ENCODE data around the gene ZNF488.

ZNF488 gene

DNA sequence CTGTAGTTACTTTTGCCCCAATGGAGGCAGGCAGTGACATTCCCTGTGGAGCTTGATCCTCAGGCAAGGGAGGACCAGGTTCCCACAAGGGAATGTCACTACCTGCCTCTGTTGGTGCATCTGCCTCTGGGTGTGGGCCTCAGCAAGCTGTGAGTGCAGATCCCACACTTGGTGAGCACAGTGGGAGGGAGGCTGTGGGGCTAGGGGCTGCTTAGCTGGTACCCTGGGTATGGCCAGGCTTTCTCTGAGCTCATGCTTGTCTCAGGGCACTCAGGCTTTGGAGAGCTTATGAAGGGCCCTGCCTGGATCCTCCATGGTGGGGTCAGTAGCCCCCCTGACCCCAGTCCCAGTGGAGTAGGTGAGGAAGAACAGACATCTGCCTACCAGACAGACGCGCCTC is 16.2 kb upstream of the ZNF488 start:
- Histone ChIP-seq H3K9ac (ENCODE audit: low read length) (no peak overlapping the region), H3K4me2 (ENCODE audit: low read length) (no peak overlapping the region), H3K9me3 (ENCODE audit: low read length) (no peaks in the 10 kb centered on the region), H3K79me2 (ENCODE audit: insufficient read depth, low read length) (no peaks in the 10 kb centered on the region), H3K27ac (ENCODE audit: low read depth, low read length, poor library complexity, severe bottlenecking) (no peak overlapping the region), H4K20me1 (ENCODE audit: insufficient read depth, low read length) (no peaks in the 10 kb centered on the region), H3K9me2 (ENCODE audit: low read depth, low read length) (no peaks in the 10 kb centered on the region), H3K36me3 (ENCODE audit: insufficient read depth, low read length) (no peaks in the 10 kb centered on the region), H3K4me1 (ENCODE audit: insufficient read depth, low read length, severe bottlenecking) (no peaks in the 10 kb centered on the region), H3K4me3 (ENCODE audit: low read depth, low read length, poor library complexity, severe bottlenecking) (no peak overlapping the region), H3F3A (ENCODE audit: insufficient read depth, low read length) (no peaks in the 10 kb centered on the region), H3K27me3 (ENCODE audit: insufficient read depth, low read length) (no peaks in the 10 kb centered on the region), H2AFZ (ENCODE audit: low read length) (no peak overlapping the region)
- TF ChIP-seq, protein P1, sequence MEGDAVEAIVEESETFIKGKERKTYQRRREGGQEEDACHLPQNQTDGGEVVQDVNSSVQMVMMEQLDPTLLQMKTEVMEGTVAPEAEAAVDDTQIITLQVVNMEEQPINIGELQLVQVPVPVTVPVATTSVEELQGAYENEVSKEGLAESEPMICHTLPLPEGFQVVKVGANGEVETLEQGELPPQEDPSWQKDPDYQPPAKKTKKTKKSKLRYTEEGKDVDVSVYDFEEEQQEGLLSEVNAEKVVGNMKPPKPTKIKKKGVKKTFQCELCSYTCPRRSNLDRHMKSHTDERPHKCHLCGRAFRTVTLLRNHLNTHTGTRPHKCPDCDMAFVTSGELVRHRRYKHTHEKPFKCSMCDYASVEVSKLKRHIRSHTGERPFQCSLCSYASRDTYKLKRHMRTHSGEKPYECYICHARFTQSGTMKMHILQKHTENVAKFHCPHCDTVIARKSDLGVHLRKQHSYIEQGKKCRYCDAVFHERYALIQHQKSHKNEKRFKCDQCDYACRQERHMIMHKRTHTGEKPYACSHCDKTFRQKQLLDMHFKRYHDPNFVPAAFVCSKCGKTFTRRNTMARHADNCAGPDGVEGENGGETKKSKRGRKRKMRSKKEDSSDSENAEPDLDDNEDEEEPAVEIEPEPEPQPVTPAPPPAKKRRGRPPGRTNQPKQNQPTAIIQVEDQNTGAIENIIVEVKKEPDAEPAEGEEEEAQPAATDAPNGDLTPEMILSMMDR (IDR thresholded peaks at IDR 0.05; ENCODE audit: low read length), result no peak
- no peak for TF ChIP-seq EZH2 (IDR thresholded peaks at IDR 0.05; ENCODE audit: borderline replicate concordance, low read length)

DNA sequence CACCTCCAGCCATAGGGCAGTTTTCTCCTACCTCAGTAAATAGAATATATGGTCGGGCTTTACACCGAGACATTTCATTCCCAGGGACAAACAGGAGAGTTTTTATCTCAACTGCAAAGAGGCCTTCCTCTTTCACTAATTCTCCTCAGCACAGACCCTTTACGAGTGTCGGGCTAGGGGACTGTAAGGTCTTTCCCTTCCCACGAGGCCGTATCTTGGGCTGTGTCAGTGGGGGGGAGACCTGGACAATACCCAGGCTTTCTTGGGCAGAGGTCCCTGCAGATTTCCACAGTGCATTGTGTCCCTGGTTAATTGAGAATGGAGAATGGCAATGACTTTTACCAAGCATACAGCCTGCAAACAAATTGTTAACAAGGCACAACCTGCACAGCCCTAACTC is 13.2 kb upstream of the ZNF488 start:
- Histone ChIP-seq H3K9me3 (ENCODE audit: low read length) (no peaks in the 10 kb centered on the region), H3K27me3 (ENCODE audit: insufficient read depth, low read length) (no peaks in the 10 kb centered on the region), H3K9me2 (ENCODE audit: low read depth, low read length) (no peaks in the 10 kb centered on the region), H3F3A (ENCODE audit: insufficient read depth, low read length) (no peaks in the 10 kb centered on the region), H3K27ac (ENCODE audit: low read depth, low read length, poor library complexity, severe bottlenecking) (no peak overlapping the region), H3K79me2 (ENCODE audit: insufficient read depth, low read length) (no peaks in the 10 kb centered on the region), H3K4me2 (ENCODE audit: low read length) (no peak overlapping the region), H3K4me3 (ENCODE audit: low read depth, low read length, poor library complexity, severe bottlenecking) (no peak overlapping the region), H3K36me3 (ENCODE audit: insufficient read depth, low read length) (no peaks in the 10 kb centered on the region), H2AFZ (ENCODE audit: low read length) (no peak overlapping the region), H3K9ac (ENCODE audit: low read length) (no peak overlapping the region), H4K20me1 (ENCODE audit: insufficient read depth, low read length) (no peaks in the 10 kb centered on the region), H3K4me1 (ENCODE audit: insufficient read depth, low read length, severe bottlenecking) (no peaks in the 10 kb centered on the region)
- TF ChIP-seq, protein P1 (IDR thresholded peaks at IDR 0.05; ENCODE audit: low read length), result no peak
- no peak for TF ChIP-seq EZH2 (IDR thresholded peaks at IDR 0.05; ENCODE audit: borderline replicate concordance, low read length)

DNA sequence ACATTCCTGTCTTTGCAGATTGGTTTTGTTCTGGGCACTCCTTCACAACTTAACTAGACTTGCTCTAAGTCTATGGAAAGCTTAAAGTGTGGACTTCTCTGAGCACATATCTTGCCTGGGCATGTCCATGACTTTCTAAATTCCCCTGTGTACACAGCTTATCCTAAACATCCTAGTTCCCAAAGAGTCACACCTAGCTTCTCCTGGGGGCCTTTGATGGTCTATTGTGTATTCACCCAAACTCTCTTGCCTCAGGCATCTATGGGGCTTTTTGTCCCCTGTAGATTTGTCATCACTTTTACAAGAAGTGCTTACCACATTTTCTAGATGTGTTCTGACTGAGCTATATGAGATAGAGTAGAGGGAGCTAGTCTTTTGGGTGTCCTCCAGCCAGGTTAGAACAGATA is 12.2 kb upstream of the ZNF488 start:
- no peak overlapping the region for H3K27ac ChIP-seq (ENCODE audit: low read depth, low read length, poor library complexity, severe bottlenecking)
- no peaks in the 10 kb centered on the region for H3K79me2 ChIP-seq (ENCODE audit: insufficient read depth, low read length)
- no peak overlapping the region for H2AFZ ChIP-seq (ENCODE audit: low read length)
- no peaks in the 10 kb centered on the region for H3K4me1 ChIP-seq (ENCODE audit: insufficient read depth, low read length, severe bottlenecking)
- no peaks in the 10 kb centered on the region for H4K20me1 ChIP-seq (ENCODE audit: insufficient read depth, low read length)
- no peaks in the 10 kb centered on the region for H3K9me3 ChIP-seq (ENCODE audit: low read length)
- H3K9ac ChIP-seq (ENCODE audit: low read length), result no peak overlapping the region
- TF ChIP-seq, protein P1 (IDR thresholded peaks at IDR 0.05; ENCODE audit: low read length), result no peak
- no peak for TF ChIP-seq EZH2 (IDR thresholded peaks at IDR 0.05; ENCODE audit: borderline replicate concordance, low read length)
- H3F3A ChIP-seq (ENCODE audit: insufficient read depth, low read length), result no peaks in the 10 kb centered on the region
- H3K4me2 ChIP-seq (ENCODE audit: low read length), result no peak overlapping the region
- no peak overlapping the region for H3K4me3 ChIP-seq (ENCODE audit: low read depth, low read length, poor library complexity, severe bottlenecking)
- H3K36me3 ChIP-seq (ENCODE audit: insufficient read depth, low read length), result no peaks in the 10 kb centered on the region
- no peaks in the 10 kb centered on the region for H3K27me3 ChIP-seq (ENCODE audit: insufficient read depth, low read length)
- H3K9me2 ChIP-seq (ENCODE audit: low read depth, low read length), result no peaks in the 10 kb centered on the region
